Measurements from ENCODE around the gene LARP4. TPM values are rescaled to one million over a fixed set of nuclear protein-coding genes. Genes with fewer than 3 reads are reported as not detected.
"Not testable (repeated sequence)": the region's sequence is repeated elsewhere in the genome, so short reads cannot be mapped to it uniquely, and the experiment has no call there.

LARP4 gene
- polyA plus RNA-seq (ENCODE audit: insufficient read length) = 49.9 TPM
- long read RNA-seq, donor 1, full-length matches to known transcripts = 1 of 1 reads
- long read RNA-seq, donor 1, partial matches to known transcripts = 0 of 1 reads
- long read RNA-seq, donor 1, other reads (novel, unspliced or antisense) = 0 of 1 reads
- long read RNA-seq, donor 2 = 0 reads
- long read RNA-seq, donor 3, full-length matches to known transcripts = 1 of 1 reads
- long read RNA-seq, donor 3, partial matches to known transcripts = 0 of 1 reads
- long read RNA-seq, donor 3, other reads (novel, unspliced or antisense) = 0 of 1 reads
- long read RNA-seq, donor 4 = 0 reads
- long read RNA-seq, donor 5, full-length matches to known transcripts = 3 of 3 reads
- long read RNA-seq, donor 5, partial matches to known transcripts = 0 of 3 reads
- long read RNA-seq, donor 5, other reads (novel, unspliced or antisense) = 0 of 3 reads
- long read RNA-seq, donor 6 = 0 reads
- long read RNA-seq, donor 7, full-length matches to known transcripts = 3 of 3 reads
- long read RNA-seq, donor 7, partial matches to known transcripts = 0 of 3 reads
- long read RNA-seq, donor 7, other reads (novel, unspliced or antisense) = 0 of 3 reads
- long read RNA-seq, donor 8, partial matches to known transcripts = 0 of 2 reads
- long read RNA-seq, donor 8, other reads (novel, unspliced or antisense) = 0 of 2 reads

DNA sequence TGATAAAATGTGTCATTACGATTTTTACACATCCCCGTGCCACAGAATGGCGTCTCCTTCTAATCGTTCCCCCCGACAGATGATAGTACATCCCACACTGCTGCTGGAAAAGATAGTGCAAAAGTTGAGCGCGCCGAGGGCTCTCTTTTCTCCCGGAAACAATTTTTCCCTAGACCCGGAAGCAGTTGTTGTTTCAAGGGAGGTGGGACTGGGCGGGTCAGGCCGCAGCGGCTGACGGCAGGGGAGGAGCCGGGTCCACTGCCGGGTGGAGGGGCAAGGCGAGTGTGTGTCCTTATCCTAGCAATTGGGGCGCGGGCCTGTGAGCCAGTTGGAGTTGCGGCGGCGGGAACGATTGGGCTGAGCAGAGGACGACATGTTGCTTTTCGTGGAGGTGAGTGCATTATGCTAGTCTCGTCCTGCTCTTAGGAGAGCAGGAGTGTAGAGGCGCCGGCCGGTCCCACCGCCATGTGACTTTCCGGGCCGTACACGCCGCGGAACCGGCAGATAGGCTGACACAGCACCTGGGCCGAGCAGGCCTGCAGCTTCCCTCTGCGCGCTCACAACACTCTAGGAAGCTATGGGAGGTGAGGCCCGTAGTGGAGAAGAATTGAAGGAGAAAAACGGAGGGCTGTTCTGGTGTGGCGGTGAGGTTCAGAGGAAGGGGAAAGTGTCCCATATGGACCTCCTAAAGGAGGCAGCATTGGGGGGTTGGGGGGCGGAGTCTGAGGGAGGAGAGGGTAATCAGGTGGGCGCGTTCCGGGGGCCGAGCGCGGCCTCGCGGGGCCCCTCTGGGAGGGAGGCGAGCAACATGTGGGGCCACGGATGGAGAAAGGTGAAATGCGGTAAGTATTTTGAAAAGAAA lies at the start of gene LARP4:
TSS of gene LARP4 (plus strand) at position 248 of the 862 bp plus-strand sequence. CDS start at position 374, 126 bp downstream.
- DNase-seq = peak; percentile 97

DNA sequence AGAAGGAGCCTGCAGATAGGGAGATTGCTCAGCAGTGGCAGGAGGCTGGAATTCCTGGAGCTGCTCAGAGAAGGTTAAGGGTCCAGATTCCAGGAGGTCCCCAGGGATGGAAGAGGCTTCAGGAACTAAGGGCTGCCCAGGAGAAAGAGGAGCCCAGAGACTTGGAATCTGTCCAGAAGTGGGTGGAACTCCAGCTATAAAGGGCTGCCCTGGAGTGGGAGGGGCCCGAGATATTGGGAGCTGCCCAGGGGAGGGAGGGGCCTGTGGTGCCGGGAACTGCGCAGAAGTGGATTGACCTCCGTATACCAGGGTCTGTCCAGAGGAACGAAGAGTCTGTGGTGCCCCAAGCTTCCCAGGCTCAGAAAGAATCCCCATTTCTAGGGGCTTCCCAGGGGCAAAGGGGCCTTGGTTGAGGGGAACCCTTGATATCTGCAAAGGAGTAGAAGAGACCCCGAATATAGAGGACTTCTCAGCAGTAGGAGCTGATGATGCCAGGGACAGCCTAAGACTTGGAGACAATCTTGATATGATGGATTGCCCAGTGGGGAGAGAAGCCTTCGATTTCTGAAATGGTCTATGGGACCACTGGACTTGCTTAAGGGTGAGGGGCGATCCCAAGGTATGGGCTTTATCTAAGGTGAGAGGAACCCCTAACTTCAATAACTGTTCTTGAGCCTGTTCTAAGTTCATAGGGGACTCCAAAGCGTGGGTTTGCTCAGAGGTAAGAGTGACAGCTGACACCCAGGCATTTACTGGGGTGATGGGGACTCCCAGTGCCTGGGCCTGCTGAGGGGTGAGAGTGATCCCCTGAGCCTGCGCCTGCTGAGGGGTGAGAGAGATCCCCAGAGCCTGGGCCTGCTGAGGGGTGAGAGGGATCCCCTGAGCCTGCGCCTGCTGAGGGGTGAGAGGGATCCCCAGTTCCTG lies 49.3 kb upstream of the LARP4 start:
- no peak for DNase-seq

DNA sequence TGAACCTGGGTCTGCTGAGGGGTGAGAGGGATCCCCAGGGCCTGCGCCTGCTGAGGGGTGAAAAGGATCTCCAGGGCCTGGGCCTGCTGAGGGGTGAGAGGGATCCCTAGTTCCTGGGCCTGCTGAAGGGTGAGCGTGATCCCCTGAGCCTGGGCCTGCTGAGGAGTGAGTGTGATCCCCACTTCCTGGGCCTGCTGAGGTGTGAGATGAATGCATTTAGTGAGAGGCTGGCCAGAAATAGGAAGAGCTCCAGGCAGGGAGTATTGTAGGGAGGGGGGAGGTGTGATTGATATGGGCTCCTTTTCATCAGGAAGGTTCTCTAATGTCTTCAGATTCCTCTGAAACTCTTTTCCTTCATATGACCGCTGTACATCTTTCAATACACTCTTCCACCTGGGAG lies 47.3 kb upstream of the LARP4 start:
- no peak for DNase-seq

DNA sequence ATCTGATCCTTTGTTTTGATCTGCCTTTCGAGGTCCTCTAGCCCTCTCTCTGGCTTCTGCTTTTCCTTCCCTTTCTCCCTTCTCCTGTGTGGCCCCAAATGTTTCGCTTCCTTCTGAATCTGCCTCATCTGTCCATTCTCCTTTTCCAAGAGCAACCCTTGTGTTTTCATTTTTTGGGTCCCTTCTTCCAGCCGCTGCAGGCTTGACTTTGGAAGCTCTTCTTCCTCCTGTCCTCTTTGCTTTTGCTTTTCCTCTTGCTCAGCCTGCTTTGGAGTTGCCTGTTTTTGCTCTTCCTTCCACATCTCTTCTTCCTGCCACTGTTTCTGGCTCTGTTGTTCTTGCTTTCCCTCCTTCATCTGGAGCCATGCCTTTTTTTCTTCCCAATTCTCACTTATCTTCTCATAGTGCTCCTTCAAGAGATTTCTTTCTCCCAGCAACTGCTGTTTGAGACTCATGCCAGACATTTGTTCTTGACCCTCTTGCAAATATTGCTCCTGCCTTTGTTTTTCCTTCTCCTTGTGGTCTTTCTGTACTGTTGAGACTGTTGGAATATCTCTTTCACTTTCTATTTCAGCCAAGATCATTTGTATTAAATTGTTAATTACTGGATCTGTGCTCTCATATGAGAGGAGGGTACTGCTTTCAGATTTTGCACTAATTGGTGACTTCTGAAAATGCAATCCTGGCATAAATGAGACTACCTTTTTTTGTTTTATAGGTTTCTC lies 46.7 kb upstream of the LARP4 start:
- no peak for DNase-seq

DNA sequence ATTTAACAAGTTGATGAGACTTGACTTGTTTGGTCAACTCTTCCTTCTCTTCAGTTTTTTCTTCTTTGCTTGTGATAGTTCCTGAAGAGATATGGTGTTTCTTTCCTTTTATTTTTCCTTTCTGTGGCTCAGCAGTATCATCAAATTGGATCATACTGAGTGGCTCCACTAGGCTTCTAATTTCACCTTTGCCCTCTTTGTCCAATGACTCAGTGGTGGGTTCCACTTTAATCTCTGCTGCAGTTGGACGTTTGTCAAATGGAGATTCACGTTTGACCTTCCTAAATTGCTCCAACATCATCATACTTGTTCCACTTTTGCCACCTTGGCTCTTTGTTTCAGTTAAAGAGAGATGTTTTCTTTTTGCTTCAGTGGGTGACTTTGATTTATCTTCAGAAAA lies 45.8 kb upstream of the LARP4 start:
- no peak for DNase-seq

DNA sequence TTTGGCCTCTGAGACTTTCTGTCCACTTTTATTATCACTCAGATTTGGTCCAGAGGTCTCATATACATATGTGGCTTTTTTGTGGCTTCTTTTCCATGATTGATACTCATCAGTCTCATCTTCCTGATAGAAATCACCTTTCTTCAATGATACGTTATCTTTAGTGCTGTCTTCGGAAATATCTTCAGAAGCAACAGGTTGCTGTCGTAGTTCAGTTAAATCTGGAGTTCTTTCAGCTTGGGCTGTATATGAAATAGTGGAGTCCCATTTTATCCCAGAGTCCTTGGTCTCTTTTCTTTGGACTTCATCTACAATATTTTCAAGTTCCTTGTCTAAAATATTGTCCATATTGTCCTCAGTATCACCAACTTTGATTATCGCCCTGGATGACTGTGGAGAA lies 45.3 kb upstream of the LARP4 start:
- no peak for DNase-seq

DNA sequence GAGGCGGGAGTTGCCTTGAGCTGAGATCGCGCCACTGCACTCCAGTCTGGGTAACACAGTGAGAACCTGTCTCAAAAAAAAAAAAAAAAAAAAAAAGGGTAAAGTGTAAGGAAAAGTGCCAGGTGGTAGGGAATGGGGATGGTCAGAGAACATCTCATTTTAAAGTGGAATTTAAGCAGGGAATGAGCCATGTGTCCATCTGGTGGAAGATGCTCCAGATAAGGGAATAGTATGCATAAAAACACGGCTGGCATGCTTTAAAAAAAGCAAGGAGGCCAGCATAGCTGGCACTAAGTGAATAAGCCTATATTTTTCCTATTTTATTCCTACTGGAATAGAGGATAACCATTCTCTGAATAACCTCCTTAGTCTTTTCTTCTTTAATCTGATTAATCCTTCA lies 38.0 kb upstream of the LARP4 start:
- DNase-seq = no peak

DNA sequence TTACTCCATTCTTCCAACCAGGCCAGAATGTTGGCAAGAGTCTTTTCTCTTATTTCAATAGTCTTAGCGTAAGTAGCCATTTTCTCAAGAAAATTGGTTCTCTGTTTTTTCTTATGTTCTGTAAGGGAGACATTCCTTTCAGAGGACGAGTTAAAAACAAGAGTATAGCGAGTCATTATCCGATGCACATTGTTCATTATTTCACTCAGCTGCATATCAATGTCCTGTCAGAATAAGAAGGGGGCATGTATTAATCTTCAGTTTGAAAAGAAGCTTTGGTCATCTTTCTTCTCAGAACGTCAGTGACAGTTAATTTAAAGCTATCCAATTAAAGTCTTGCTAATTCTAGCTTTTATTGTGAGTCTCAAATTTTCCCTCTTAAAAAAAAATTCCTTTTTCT lies 37.5 kb upstream of the LARP4 start:
- DNase-seq = no peak

DNA sequence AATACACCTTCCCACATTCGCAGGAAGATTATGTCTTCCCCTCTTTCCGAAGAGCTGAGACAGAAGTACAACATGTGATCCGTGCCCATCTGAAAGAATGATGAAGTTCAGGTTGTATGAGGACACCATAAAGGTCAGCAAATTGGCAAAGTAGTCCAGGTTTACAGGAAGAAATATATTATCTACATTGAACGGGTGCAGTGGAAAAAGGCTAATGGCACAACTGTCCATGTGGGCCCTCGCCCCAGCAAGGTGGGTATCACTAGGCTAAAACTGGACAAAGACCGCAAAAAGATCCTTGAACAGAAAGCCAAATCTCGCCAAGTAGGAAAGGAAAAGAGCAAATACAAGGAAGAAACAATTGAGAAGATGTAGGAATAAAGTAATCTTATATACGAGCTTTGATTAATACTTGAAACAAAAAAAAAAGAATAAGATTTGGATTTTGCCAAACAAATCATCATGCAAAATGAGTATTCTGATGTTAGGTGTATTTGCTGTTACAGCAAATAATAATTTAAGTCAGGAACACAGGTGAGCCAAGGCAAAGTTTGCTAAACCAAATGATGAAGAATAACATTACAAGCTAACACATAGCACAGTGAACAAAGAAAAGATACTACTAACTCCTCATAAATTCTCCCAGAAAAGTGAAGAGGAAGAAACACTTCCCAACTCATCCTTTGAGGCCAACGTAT lies 34.8 kb upstream of the LARP4 start:
- DNase-seq = no peak

DNA sequence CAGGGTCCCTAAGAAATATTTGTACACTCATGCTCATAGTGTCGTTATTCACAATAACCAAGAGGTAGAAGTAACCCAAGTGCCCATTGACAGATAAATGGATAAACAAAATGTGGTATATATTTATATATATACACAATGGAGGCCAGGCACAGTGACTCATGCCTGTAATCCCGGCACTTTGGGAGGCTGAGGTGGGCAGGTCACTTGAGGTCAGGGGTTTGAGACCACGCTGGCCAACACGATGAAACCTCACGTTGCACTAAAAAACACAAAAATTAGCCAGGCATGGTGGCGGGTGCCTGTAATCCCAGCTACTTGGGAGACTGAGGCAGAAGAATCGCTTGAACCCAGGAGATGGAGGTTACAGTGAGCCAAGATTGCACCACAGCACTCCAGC lies 30.0 kb upstream of the LARP4 start:
- DNase-seq = not testable (repeated sequence)

DNA sequence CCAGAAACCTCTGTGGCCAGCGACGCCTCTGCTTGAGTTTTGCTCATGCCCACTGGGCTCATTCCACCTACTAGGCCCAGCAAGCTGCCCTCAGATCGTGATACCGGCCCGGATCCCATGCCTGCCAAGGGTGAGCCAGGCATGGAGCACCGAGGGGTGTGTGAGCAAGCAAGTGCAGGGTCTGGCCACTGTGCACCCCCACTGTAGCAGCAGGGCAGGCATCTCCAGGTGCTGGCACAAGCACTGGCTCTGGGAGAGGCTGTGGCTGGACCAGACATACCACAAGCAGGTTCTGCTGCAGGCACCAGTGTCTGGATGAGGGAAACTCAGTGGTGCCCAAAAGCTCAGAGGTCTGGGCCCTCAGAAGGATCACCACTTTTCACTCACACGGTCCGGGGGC lies 24.9 kb upstream of the LARP4 start:
- no peak for DNase-seq

DNA sequence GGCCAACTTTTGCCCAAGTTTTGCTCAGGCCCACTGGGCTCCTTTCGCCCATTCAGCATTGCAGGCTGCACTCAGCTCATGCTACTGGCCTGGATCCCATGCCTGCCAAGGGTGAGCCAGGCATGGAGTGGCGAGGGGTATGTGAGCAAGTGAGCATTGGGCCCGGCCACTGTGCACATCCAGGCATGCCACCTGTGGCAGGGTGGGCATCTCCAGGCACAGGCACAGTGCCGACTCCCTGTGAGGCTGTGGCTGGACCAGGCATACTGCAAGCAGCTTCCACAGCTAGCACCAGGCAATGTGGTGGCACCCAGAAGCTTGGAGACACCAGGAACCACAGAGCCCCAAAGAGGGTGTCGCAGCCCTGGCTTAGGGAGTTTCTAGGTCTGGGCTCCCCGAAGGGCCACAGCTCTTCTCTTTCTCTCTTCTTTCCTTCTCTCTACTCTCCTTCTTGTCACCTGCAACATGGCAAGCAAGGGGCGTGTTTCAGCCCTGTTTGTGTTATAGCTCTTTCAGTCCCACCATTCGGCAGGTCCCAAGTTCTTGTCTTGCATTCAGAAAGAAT lies 19.8 kb upstream of the LARP4 start:
- no peak for DNase-seq

DNA sequence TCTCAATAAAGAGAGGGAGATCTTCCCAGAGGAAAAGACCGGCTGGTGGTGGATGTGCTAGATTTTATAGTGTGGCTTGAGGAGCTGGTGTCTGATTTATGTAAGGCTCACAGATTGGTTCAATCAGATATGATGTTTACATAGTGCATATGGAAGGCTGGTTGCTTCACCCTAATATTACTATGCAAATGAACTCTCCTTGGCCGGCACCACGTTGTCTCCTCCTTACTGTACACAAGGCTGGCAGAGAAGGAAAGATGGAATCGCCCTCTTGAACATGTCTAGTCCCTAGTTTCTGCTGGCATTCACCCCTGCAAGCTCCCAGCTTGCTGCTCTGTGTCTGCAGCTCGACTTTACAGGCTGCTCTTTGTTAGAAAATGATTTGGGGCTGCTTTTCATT lies 13.2 kb upstream of the LARP4 start:
- DNase-seq = peak; percentile 12

DNA sequence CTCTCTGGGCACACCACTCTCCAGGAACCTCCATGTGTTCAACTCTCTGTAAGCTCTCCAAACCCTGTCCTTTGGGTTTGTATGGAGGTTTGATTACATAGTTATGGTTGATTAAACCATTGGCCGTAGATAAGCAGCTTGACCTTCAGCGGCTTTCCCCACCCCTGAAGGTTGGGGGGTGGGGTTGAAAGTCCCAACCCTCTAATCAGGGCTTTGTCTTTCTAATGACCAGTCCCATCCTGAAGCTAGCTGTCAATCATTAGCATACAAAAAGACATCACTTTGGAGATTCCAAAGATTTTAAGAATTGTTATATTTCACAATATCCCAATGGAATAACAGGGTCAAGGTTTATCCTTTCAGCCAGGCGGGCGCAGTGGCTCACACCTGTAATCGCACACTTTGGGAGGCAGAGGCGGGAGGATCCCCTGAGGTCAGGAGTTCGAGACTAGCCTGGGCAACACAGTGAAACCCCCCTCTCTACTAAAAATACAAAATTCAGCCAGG lies 12.7 kb upstream of the LARP4 start:
- no peak for DNase-seq

DNA sequence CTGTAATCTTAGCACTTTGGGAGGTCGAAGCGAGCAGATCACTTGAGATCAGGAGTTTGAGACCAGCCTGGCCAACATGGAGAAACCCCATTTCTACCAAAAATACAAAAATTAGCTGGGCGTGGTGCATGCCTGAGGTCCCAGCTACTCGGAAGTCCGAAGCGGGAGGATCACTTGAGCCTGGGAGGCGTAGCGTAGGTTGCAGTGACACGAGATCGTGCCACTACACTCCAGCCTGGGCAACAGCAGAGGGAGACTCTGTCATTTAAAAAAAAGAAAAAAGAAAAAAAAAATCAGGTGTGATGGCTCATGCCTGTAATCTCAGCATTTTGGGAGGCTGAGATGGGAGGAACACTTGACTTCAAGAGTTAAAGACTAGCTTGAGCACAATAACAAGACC lies 11.9 kb upstream of the LARP4 start:
- not testable (repeated sequence) for DNase-seq

DNA sequence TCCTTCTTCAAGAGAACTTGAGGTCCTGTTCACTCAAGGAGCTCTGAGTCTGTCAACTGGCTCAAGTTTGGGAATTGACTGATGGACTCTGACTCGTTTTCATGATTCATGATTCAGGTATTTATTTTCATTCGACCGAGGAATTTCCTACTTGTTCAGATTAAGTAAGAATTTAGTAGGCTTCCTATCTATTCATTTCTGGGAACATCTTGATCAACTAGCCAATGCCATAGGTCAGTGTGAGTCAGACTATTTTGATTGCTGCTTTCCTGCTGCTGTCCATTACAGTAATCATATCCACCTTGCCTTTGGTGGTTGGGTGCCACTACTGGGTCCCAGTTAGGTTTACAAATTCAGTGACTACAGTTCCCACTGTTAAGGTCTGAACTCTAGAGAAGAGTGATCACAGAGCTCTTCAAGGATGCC lies 10.4 kb upstream of the LARP4 start:
- DNase-seq = no peak

DNA sequence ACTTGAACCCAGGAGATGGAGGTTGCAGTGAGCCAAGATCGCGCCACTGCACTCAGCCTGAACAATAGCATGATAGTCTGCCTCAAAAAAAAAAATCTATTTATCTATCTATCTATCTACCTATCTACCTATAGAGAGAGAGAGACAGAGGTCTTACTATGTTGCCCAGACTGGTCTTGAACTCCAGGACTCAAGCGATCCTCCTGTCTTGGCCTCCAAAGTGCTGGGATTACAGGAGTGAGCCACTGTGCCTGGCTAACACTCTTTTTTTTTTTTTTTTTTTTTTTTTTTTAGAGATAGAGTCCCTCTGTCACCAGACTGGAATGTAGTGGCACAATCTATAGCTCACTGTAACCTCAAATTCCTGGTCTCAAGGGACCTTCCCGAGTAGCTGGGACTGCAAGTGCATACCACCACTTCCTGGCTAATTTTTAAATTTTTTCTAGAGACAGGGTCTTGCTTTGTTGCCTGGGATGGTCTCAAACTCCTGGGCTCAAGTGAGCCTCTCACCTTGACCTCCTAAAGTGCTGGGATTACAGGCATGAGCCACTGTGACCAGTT lies 6.1 kb upstream of the LARP4 start:
- DNase-seq = no peak

DNA sequence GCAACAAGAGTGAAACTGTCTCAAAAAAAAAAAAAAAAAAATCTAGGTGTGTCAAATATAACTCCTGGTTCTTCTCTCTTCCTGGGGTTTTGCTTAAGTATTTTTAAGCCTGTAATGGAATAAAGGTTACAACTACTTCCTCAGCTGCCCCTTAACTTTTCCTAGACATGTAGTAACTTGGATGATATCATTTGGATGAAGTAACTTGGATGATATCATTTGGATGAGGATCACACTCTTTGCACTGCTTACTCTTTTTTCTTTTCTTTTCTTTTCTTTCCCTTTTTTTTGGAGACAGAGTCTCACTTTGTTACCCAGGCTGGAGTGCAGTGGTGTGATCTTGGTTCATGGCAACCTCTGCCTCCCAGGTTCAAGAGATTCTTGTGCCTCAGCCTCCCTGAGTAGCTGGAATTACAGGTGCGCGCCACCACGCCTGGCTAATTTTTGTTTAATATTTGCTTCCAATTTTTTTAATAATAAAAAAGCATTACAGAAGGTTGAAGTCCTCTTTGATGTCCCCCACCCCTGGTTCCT lies 3.5 kb upstream of the LARP4 start:
- DNase-seq = no peak

DNA sequence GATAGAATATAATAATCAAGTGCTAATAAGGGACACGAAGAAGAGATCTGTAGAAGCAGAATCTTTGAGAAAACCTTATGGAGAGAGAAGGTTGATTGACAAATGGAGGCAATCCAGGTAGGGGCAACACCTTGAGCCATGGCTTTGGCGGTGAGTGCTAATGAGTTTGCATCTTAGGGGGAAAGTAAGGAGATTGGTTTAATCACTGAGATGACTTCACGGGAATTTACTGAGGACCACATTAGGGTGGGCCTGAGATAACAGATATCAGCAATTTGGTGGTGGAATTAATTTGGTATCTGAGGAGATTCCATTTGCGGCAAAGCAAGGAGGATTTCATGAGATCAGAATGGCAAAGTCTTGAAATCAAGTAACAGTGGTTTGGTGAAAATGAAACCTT lies 1.8 kb upstream of the LARP4 start:
- no peak for DNase-seq

Data from left kidney (tissue), 8 donors.